ENCODE data around the gene GRK1.

The GRK1 gene

GRCh38 chr13:113632706-113633484 lies 34.1 kb upstream of the GRK1 start:
- DNase-seq = no peak

GRCh38 chr13:113633485-113633873 lies 33.5 kb upstream of the GRK1 start:
- no peak for DNase-seq

GRCh38 chr13:113634279-113635047 lies 32.6 kb upstream of the GRK1 start:
- DNase-seq = no peak

- no peak for DNase-seq
These were observed 32.0 kb upstream of the GRK1 start for GRCh38 chr13:113635048-113635420.

GRCh38 chr13:113635709-113636108 lies 31.3 kb upstream of the GRK1 start:
- no peak for DNase-seq

- DNase-seq = no peak
These were observed 30.6 kb upstream of the GRK1 start for GRCh38 chr13:113636266-113636963.

GRCh38 chr13:113637262-113638160 lies 29.5 kb upstream of the GRK1 start:
- no peak for DNase-seq

- DNase-seq = no peak
These were observed 28.8 kb upstream of the GRK1 start for GRCh38 chr13:113638173-113638746.

GRCh38 chr13:113638806-113639205 lies 28.2 kb upstream of the GRK1 start:
- DNase-seq = no peak

GRCh38 chr13:113639616-113640262 lies 27.3 kb upstream of the GRK1 start:
- DNase-seq = no peak

- no peak for DNase-seq
These were observed 25.6 kb upstream of the GRK1 start for GRCh38 chr13:113641426-113641825.

- DNase-seq = no peak
These were observed 24.5 kb upstream of the GRK1 start for GRCh38 chr13:113642563-113642962.

GRCh38 chr13:113643593-113643992 lies 23.4 kb upstream of the GRK1 start:
- DNase-seq = no peak

GRCh38 chr13:113644800-113645199 lies 22.2 kb upstream of the GRK1 start:
- no peak for DNase-seq

GRCh38 chr13:113645329-113645728 lies 21.7 kb upstream of the GRK1 start:
- DNase-seq = no peak

GRCh38 chr13:113646376-113646775 lies 20.6 kb upstream of the GRK1 start:
- no peak for DNase-seq

- DNase-seq = no peak
These were observed 20.1 kb upstream of the GRK1 start for GRCh38 chr13:113646921-113647340.

GRCh38 chr13:113647351-113648215 lies 19.4 kb upstream of the GRK1 start:
- no peak for DNase-seq

- no peak for DNase-seq
These were observed 18.8 kb upstream of the GRK1 start for GRCh38 chr13:113648216-113648610.

- no peak for DNase-seq
These were observed 17.8 kb upstream of the GRK1 start for GRCh38 chr13:113649212-113649611.

- no peak for DNase-seq
These were observed 16.7 kb upstream of the GRK1 start for GRCh38 chr13:113650275-113650674.
